ENCODE results near the gene BBIP1.

BBIP1 gene

DNA sequence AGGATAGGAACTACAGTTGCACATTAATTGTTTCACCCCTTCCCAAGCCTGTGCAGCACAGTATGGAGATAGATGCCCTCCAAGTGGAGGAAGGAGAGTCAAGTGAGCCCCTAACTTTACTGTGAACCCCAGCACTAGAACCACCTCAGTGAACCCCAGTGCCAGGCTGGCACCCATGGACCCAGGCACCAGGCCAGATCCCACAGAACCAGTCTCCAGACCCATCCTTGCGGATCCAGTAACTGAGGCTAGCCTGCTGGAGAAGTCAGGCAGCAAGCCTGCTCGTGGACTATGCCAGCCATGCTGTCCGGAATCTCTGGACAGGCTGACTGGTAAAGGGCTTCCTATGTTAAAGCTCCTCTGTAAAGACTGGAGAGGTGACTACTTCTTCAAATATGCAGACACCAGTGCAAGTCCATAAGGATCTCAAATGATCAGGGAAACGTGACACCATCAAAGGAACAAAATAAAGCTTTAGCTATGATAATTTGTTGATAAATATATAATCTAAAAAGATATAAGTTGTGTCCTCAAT is 28.1 kb upstream of the BBIP1 start:
- Histone ChIP-seq H3K27me3 (ENCODE audit: low read length) (no peaks in the 10 kb centered on the region), H3K79me2 (ENCODE audit: insufficient read depth, low read length) (peaks cover 99% of the 10 kb centered on the region), H2AFZ (ENCODE audit: low read depth, low read length, severe bottlenecking) (no peak overlapping the region), H3K4me2 (ENCODE audit: low read depth, low read length, poor library complexity, severe bottlenecking) (no peak overlapping the region), H3K9me2 (replicated peaks; ENCODE audit: insufficient read depth, low read length) (no peaks in the 10 kb centered on the region), H3F3A (ENCODE audit: insufficient read depth) (no peaks in the 10 kb centered on the region; the same call in 1 of the 2 replicates), H3K36me3 (ENCODE audit: low read length) (peaks cover 18% of the 10 kb centered on the region), H4K20me1 (ENCODE audit: low read depth, low read length) (no peaks in the 10 kb centered on the region), H3K9ac (ENCODE audit: low read length) (no peak overlapping the region), H3K4me3 (ENCODE audit: insufficient read depth, low read length, poor library complexity, severe bottlenecking) (no peak overlapping the region), H3K27ac (ENCODE audit: low read depth, low read length) (no peak overlapping the region), H3K9me3 (ENCODE audit: insufficient read depth, low read length) (no peaks in the 10 kb centered on the region)
- no peak for TF ChIP-seq EZH2phosphoT487 (conservative IDR thresholded peaks at IDR 0.05; ENCODE audit: low read length)
- TF ChIP-seq, protein P1, sequence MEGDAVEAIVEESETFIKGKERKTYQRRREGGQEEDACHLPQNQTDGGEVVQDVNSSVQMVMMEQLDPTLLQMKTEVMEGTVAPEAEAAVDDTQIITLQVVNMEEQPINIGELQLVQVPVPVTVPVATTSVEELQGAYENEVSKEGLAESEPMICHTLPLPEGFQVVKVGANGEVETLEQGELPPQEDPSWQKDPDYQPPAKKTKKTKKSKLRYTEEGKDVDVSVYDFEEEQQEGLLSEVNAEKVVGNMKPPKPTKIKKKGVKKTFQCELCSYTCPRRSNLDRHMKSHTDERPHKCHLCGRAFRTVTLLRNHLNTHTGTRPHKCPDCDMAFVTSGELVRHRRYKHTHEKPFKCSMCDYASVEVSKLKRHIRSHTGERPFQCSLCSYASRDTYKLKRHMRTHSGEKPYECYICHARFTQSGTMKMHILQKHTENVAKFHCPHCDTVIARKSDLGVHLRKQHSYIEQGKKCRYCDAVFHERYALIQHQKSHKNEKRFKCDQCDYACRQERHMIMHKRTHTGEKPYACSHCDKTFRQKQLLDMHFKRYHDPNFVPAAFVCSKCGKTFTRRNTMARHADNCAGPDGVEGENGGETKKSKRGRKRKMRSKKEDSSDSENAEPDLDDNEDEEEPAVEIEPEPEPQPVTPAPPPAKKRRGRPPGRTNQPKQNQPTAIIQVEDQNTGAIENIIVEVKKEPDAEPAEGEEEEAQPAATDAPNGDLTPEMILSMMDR (IDR thresholded peaks at IDR 0.05; ENCODE audit: insufficient read depth, low read length, poor library complexity, severe bottlenecking) = no peak

DNA sequence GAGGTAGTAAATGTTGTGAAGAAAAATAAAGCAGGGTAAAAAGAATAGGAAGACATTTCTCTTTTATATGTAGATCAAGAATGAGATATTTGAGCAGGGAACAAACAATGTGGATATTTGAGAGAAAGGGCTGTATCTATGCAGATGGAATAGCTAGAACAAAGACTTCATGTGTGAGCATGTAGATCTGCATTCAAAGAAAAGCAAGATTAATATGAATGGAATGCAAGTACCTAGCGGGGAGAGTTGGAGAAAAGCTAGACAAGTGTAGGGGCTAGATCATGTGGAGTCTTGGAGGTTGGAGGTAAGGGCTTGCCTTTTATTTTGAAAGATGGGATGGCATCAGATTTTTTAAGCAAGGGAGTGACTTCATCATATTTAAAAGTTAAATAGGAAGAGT is 27.5 kb upstream of the BBIP1 start:
- Histone ChIP-seq H3K4me3 (ENCODE audit: insufficient read depth, low read length, poor library complexity, severe bottlenecking) (no peak overlapping the region), H3K9me3 (ENCODE audit: insufficient read depth, low read length) (no peaks in the 10 kb centered on the region), H4K20me1 (ENCODE audit: low read depth, low read length) (no peaks in the 10 kb centered on the region), H3K79me2 (ENCODE audit: insufficient read depth, low read length) (peaks cover 99% of the 10 kb centered on the region), H3K27me3 (ENCODE audit: low read length) (no peaks in the 10 kb centered on the region), H2AFZ (ENCODE audit: low read depth, low read length, severe bottlenecking) (no peak overlapping the region), H3K36me3 (ENCODE audit: low read length) (peaks cover 21% of the 10 kb centered on the region; the same call in 1 of the 2 replicates), H3K4me2 (ENCODE audit: low read depth, low read length, poor library complexity, severe bottlenecking) (no peak overlapping the region), H3F3A (ENCODE audit: insufficient read depth) (no peaks in the 10 kb centered on the region; the same call in 1 of the 2 replicates), H3K9me2 (replicated peaks; ENCODE audit: insufficient read depth, low read length) (no peaks in the 10 kb centered on the region), H3K27ac (ENCODE audit: low read depth, low read length) (no peak overlapping the region), H3K9ac (ENCODE audit: low read length) (no peak overlapping the region)
- TF ChIP-seq, protein P1 (IDR thresholded peaks at IDR 0.05; ENCODE audit: insufficient read depth, low read length, poor library complexity, severe bottlenecking) = no peak
- no peak for TF ChIP-seq EZH2phosphoT487 (conservative IDR thresholded peaks at IDR 0.05; ENCODE audit: low read length)

DNA sequence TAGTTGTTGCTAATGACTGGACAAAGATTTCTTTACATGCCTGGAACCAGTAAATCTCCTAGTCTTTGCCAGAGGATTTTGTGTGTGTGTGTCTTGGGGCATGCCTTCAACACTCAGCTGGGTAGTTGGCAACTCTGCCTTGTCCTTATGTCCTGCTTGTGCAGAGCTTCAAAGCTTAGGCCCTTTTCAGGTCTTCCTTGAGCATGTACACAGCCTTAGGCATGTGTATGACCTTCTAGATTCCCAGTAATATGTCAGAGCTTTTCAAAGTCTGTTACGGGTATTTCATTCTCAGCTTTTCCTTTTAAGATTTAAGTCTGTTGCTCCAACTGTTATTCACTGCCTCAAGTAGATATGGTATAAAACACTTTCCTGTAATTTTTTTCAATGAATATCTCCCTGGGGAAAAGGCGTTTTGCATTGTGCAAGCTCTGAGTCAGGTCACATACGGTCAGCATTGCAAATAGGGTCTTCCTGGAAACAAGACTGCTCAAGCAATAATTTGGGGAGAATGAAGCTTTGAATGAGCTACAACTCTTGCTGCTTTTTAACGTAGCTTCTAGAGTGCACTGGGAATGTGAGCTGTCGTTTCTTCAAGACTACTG is 25.9 kb upstream of the BBIP1 start:
- H4K20me1 ChIP-seq (ENCODE audit: low read depth, low read length) = peaks cover 6% of the 10 kb centered on the region
- H2AFZ ChIP-seq (ENCODE audit: low read depth, low read length, severe bottlenecking) = no peak overlapping the region
- no peaks in the 10 kb centered on the region; the same call in 1 of the 2 replicates for H3F3A ChIP-seq (ENCODE audit: insufficient read depth)
- TF ChIP-seq EZH2phosphoT487 (conservative IDR thresholded peaks at IDR 0.05; ENCODE audit: low read length) = no peak
- TF ChIP-seq, protein P1 (IDR thresholded peaks at IDR 0.05; ENCODE audit: insufficient read depth, low read length, poor library complexity, severe bottlenecking) = no peak
- H3K36me3 ChIP-seq (ENCODE audit: low read length) = peaks cover 22% of the 10 kb centered on the region; the same call in 1 of the 2 replicates
- H3K4me3 ChIP-seq (ENCODE audit: insufficient read depth, low read length, poor library complexity, severe bottlenecking) = no peak overlapping the region
- no peaks in the 10 kb centered on the region for H3K9me2 ChIP-seq (replicated peaks; ENCODE audit: insufficient read depth, low read length)
- peaks cover 99% of the 10 kb centered on the region for H3K79me2 ChIP-seq (ENCODE audit: insufficient read depth, low read length)
- no peak overlapping the region for H3K4me2 ChIP-seq (ENCODE audit: low read depth, low read length, poor library complexity, severe bottlenecking)
- H3K27me3 ChIP-seq (ENCODE audit: low read length) = no peaks in the 10 kb centered on the region
- H3K27ac ChIP-seq (ENCODE audit: low read depth, low read length) = no peak overlapping the region
- H3K9me3 ChIP-seq (ENCODE audit: insufficient read depth, low read length) = no peaks in the 10 kb centered on the region
- H3K9ac ChIP-seq (ENCODE audit: low read length) = no peak overlapping the region
